ENCODE measurements around the gene TMEM51.
"Not testable (repeated sequence)": the region's sequence is repeated elsewhere in the genome, so short reads cannot be mapped to it uniquely, and the experiment has no call there.

Gene TMEM51

DNA sequence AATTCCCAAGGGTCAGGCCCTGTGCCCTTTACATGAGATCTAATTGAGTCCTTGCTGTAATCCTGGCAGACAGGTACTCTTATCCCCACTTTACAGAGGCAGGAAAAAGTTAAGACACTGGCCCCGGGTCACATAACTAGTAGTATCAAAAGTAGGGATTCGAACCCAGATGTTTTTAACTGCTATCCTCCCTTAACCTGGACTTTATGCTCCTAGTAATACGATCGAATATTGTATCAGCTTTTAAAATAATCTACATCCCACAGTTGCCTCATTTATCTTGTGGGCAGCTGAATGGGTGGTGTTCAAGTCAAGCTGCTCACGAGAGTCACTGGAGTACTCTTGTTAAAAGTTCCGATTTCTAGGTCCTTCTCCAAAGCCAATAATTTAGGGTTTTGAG, 25.5 kb upstream of the TMEM51 start:
- no peak for DNase-seq (ENCODE audit: low read depth)

DNA sequence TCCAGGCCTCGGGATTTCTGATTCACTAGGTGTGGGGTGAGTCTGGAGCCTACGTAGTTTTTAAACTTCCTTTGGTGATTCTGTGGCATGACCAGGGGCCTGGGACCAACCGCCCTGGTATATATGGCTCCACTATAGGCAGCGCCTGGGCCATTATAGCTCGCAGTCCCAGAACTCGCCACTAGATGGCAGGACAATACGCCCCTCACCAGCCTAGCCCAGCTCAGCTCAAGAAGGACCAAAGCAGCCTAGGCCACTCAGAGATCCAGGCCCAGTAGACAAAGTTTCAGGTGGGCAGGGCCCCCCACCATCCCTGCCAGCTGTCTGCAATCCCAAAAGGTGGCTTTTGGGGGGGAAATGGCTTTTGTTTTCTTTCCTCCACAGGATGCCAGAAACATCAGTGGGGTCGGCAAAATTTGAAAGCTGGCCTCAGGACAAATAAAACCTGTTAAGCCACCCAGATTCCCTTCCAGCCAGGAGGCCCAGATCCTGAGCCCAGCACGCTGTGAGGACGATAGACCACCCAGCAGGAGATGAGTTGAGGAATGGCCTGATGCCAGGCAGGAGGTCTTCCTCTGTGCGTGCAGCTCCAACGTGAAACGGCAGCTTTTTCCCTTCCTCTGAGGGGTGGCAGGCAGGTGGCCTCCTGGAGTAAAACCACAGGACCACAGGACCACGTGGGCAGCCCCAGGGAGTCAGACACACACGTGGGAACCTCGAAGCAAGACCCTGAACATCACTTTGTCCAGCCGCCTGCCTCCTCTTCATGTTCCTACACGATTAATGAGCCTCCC, 24.8 kb upstream of the TMEM51 start:
- DNase-seq (ENCODE audit: low read depth) = peak; percentile 7

DNA sequence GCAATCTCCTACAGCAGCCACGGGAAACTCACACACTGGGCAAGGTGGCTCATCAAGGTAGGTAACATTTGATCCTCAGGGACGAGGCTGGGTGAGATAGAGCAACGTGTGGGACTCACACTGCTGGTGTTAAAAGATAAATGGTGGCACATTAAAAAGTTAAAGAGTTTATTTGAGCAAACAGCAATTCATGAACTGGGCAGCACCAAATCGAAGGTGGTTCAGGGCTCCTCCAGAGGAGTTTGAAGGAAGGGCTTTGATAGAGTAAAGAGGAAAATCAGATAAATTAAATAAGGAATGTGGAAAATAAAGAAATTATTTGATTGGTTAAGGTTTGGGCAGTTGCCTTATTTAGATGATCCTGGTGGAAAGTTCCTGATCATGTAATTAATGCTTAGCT, 23.6 kb upstream of the TMEM51 start:
- DNase-seq (ENCODE audit: low read depth) = no peak

DNA sequence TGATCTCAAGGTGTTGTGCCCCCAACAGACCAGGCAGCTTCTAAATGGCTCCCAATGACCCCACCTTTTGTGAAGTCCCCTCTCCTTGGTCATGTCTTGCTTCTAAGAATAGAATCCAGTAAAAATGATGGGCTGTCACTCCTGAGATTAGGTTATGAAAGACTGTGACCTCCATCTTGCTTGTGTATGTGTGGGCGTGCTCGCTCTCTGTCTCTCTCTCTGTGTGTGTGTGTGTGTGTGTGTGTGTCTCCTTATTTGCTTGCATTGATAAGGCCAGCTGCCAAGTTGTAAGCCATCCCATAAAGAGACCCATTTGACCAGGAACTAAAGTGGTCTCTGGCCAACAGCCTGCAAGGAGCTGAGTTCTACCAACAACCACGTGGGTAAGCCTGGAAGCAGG, 22.9 kb upstream of the TMEM51 start:
- DNase-seq (ENCODE audit: low read depth) = no peak

DNA sequence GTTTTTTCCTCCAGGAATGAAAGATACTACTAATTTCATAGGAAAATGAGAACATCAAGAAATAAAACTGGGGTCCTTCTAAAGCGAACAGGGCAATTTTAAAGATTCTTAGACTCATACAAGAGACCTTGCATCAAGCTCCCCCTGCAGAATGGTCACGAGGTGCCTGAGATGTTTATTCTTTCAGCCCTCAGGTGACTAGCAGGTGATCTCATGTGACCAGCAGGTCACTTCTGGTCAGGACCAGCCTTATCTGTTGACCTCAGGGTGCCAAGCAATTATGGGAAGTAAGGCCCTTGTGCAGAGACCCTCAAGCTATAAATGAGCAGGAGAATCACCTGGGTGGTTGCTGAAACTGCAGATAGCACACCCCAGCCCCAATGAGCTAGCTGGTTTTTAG, 20.6 kb upstream of the TMEM51 start:
- no peak for DNase-seq (ENCODE audit: low read depth)

DNA sequence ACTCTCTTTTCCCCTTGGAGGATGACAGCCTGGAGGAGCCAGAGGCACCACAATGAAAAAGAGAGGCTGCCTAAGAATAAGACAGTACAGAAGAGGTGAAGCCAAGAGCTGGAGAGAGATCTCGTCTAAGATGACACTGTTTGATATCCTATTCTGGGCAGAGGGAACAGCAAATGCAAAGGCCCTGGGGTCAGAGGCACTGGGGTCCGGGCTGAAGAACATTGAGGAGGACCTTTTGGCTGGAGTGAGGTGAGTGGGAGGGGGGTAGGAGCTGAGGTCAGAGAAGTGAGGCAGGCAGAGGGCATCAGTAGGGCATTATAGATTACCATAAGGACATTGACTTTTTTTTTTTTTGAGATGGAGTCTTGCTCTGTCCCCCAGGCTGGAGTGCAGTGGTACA, 19.3 kb upstream of the TMEM51 start:
- DNase-seq (ENCODE audit: low read depth) = no peak

DNA sequence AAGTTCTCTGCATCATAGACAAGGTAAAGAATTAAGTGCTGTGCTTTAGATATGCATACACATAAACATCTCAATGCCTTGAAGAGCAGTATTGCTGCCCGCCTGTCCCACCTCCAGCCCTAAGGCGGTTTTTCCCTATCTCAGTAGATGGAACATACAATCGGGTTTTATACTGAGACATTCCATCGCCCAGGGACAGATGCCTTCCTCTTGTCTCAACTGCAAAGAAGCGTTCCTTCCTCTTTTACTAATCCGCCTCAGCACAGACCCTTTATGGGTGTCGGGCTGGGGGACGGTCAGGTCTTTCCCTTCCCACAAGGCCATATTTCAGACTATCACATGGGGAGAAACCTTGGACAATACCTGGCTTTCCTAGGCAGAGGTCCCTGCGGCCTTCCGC, 17.9 kb upstream of the TMEM51 start:
- not testable (repeated sequence) for DNase-seq (ENCODE audit: low read depth)

DNA sequence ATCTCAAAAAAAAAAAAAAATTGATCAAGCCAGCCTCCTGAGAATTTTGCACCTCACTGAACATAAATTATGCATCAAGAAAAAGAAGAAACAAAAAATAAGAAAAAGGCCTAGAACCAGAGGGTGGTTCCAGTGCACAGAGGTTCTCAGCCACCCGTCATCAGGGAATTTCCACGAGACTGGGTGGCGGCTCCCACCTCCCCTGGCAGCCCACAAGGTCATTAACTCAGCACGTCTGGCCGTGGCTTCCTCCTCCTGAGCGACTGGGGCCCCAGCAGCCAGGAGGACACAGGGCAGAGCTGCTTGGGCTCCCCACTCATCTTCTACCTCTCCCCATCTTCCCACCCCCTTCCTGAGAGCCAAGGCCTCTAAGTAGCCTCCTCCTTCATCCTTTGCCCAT, 15.7 kb upstream of the TMEM51 start:
- DNase-seq (ENCODE audit: low read depth) = no peak

DNA sequence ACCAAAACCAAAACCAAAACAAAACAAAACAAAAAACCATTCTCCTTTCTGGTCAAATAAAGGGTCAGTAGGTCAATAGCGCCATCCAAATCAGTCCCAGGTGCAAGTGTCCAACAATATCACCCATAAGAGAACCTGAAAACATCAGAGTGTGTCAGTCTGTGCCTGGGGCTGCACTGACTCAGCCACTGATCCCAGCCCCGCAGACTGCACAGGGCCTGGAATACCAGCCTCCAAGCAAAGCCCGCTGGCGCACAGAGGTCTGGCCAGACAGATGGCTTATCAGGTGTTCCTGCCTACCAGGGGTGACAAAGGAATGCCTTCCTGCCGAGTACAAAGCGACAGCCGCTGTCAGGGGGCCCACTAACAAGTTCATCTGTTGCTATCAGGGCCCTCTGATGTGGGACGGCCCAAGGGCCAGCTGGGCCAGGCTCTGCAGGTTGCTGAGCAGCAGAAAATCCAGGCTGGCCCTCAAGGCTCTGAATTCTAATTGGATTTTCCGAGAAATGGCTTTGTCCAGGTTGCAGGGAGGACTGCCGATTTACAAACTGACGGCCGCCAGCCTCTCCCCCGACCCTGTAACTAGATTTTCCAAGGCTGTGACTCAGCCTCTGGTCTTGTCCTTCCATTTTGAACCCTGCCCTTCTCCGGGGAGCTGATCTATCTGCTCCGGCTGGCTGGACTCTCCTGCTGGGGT, 13.7 kb upstream of the TMEM51 start:
- DNase-seq (ENCODE audit: low read depth) = no peak

DNA sequence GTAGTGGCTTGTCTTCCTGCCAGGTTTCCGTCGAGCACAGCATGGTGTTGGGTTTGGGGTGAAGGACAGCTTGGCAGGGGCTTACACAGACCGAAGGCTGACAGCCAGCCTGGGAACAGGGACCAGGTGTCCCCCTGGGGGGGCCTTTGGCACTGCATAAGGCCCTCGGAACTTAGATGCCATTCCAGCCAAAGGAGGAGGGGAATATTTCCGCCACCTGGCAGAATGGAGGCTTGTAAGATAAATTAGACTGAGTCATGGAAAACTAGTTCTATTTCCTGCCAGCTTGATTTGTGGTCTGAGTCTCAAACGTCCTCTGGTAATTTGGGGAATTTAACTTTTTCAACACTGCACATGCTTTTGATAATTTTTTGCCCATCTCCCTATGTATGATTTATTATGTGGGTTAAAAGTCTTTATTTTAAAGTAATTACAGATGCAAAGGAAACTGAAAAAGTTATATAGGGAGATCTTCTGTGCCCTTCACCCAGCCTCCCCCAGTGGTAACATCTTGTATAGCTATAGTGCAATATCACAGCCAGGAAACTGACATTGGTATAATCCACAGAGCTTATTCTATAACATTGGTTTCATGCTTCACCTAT, 11.5 kb upstream of the TMEM51 start:
- DNase-seq (ENCODE audit: low read depth) = no peak

DNA sequence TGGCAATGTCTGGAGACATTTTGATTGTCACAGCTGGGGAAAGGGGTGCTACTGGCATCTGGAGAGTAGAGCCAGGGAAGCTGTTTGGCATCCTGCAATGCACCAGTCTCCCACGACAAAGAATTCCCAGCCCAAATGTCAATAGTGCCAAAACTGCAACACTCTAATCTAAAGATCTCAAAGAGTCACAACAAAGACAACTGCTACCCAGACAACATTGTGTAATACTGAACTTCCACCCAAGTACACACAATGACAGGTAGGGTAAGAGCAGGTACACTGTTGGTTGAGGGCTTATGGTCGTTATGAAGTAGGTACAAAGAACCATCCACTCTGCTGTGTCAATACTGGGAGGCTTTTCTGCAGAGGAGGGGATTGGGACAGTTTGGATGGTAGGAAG, 8.2 kb upstream of the TMEM51 start:
- no peak for DNase-seq (ENCODE audit: low read depth)

DNA sequence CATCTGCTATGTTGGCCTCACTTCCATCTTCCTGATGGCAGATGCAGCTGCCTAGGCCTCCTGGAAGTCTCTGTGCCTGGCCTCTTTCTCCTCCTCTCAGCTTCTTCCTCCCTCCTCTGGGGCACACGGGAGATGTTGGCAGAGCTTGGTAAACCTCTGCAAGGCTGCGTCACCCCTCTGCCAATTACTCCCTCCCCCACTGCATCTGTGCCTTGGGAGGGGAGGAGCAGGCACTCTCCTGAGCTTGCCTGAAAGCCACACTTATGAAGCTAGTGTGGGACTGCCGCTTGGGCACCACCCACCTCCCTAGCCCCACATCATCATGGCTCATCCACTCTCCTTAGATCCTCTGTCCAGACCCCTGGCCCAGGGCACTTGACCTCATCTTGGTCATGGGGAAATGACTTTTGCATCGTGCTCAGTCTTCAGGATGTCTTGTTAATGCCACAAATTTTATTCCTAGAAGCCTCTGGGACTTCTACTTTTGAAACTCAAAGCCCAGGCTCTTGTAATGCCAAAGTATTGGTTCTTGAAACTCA, 7.3 kb upstream of the TMEM51 start:
- no peak for DNase-seq (ENCODE audit: low read depth)

DNA sequence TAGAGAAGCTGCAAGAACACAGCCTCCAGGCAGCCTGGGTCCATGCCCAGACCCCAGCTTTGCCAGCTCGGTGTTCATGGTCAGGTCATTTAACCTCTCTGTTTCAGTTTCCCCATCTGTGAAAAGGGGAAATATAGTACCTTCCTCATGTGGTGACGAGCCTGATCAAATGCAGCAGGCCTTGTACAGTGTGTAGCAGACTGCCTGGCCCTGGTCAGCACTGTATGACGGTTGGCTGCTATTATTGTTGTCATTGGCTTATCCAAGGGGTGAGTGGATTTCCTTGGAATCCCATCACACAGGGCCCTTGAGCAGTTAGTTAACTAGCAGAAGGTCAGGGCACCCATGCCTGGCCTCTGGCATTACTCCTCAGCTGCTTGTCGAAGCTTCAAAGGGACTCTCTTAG, 6.6 kb upstream of the TMEM51 start:
- DNase-seq (ENCODE audit: low read depth) = no peak

DNA sequence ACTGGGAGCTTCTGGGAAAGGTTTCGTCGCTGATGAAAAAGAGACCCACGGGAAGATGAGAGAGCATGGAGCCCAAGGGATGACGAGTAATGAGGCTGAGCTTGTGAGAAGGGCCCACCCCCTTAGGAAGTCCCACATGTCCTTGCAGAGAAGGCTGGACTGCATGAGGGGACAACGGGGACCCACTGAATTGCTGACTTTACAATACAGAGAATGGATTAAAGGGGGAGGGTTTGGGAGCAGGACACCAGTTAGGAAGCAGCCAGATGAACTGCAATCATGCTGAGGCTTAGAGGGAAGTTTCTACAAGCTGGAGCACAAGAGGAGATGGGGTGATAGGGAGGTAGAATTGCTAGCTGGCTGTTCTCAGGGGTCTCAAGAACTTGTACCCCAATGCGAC, 5.5 kb upstream of the TMEM51 start:
- no peak for DNase-seq (ENCODE audit: low read depth)

DNA sequence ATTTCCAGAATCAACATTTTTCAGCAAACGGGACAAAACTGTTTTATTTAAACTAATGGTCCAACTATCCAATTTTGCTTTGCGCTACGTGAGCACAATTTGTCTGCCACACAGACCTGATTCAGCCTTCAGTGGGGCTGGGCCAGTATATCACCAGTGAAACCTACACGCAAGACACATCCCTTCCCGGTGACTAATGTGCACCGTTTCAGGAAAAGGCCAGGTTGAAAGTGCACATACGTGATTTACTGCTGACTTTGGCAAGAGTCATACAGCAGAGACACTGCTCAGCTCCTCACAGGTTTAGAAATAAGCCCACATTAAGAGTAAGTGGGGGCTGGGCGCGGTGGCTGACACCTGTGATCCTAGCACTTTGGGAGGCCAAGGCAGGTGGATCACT, 5.1 kb upstream of the TMEM51 start:
- DNase-seq (ENCODE audit: low read depth) = no peak

DNA sequence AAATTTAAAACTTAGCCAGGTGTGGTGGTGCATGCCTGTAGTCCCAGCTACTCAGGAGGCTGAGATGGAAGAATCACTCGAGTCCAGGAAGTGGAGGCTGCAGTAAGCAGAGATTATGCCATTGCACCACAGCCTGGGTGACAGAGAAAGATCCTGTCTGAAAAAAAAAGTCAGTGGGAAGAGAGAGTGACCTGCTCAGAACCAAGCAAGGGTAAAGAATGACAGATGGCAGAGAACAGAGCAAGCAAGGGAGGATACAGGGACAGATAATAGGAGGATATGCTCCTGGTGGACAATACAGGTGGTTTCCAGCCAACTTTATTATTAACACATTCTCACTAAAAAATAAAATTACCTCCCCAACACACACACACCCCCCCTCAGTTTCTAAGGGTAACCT, 4.6 kb upstream of the TMEM51 start:
- no peak for DNase-seq (ENCODE audit: low read depth)

DNA sequence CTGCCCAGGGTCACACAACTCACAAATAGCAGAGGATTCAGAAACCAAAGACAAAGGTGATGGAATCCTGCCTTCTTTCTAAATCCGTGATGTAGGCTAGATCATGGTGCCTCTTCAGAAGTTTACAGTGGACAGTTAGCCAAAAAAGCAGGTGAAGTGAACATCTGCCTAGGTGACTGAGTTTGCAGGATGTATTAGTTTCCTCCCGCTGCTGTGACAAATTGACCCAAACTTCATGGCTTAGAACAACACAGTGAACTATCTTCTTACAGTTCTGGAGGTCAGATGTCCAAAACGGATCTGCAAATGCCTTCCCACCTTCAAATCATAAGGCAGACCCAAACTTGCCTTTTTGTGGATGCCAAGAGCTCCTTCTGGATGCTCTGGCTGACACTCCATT, 3.2 kb upstream of the TMEM51 start:
- no peak for DNase-seq (ENCODE audit: low read depth)

DNA sequence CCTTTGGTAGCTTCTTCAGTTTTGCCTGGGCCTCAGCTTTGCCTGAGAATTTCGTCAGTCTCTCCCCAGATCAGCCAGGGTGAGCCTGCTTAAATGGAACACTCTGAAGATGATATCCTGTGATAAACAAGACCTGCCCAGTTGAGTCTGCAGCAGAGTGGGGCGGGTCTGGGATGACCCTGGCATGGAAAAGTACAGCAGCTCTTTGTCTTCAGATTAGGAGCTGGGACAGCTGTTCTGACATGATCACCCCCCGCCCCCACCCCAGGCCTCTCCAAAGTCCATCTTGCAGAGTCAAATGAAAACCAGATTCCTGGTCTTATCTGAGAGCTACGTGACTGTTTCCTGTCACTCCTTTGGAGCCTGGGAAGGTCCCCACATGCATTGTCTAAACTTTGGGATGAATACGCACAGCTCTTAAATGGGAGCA, 2.2 kb upstream of the TMEM51 start:
- DNase-seq (ENCODE audit: low read depth) = no peak

DNA sequence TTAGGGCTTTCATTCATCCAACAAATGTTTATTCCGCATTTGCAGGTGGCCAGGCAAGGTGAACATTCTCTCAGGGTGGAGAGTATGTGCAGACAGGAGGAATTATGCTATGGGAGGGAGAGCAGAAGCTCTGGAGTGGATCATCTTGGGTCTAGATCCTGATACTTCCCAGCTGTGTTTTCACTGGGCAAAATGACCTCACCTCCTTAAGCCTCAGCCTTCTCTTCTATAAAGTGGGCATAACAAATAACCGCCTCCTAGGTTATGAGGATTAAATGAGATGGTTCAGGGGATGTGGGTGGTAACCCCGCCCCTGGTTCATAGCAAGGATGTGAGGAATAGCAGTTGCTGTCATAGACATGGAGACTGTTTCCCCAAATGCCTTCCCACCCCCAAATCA, 1.7 kb upstream of the TMEM51 start:
- no peak for DNase-seq (ENCODE audit: low read depth)

DNA sequence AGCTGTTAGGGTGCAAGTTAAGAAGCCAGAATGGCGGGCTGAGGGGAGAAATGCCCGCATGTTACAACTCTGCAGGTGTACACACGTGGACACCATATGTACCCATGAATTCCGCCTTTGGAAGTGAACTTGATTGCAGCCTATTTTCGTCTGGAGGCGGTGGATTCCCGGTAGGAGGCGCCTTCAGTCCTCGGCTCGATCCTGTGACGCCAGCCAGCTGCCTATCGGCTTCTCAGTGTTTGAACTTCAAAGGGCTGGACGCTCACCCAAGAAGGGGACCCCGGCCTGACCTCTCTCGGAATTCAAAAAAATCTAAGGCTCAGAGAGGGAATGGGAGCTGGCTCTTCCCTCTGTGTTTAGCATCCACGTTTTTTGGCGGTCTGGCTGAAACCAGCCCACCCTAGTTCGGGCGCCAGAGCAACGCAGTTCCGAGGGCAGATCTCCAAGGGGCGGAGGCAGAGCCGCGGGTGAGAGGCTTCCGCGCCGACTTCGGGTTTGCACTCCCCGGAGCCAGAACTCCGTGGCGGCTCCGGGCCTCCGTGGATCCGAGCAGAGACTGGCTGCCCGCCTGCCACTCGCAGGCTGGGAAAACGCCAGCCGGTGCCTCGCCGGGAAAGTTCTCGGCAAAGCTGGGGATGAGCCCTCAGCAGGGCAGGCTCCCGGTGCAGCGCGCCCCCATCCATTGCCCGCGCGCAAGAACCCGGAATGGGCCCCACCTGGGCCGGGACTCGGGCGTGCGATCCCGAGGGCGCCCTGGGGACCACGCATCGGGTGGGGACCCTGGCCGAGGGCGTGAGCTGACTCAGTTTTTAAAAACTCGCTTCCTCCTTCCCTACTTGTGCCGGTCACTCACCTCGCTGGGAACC, 996 bp upstream of the TMEM51 start:
- no peak for DNase-seq (ENCODE audit: low read depth)

DNA sequence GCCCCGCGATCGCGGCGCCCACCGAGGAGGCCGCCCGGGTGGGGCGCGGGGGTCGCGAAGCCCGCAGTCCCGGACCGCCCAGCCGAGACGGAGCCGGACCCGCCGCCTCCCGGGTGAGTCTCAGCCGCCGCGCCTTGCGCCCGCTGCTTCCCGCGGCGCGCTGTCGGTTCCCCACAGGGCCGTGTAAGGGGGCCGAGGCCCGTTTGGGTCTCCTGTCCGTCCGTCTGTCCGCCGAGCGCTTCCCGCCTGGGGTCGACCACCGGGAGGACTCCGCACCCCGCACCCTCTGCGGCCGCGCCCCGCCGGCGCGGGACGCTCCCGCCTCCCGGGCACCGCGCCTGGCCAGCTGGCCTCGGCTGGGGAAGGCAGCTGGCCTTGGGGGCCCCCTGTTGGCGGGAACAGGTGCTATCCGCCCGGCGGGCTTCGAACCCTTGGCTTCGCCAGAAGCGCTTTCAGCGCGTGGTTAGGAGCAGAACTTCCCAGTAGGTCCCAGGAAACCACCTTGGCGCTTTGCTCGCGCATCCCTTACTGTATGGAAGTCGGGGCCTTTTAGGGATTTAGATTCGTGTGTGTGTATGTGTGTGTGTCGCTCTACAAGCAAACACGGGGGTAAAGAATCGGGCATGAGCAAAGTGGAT, 414 bp downstream of the TMEM51 start:
- DNase-seq (ENCODE audit: low read depth) = no peak

All from GM04503 (cell line).